ENCODE measurements around the gene TSPAN2. TPM values are rescaled to one million over a fixed set of nuclear protein-coding genes. Genes with fewer than 3 reads are reported as not detected.

Gene TSPAN2
- total and polyA plus RNA-seq, 4 donors: 0.13 to 1.5 (median 0.30) TPM

DNA sequence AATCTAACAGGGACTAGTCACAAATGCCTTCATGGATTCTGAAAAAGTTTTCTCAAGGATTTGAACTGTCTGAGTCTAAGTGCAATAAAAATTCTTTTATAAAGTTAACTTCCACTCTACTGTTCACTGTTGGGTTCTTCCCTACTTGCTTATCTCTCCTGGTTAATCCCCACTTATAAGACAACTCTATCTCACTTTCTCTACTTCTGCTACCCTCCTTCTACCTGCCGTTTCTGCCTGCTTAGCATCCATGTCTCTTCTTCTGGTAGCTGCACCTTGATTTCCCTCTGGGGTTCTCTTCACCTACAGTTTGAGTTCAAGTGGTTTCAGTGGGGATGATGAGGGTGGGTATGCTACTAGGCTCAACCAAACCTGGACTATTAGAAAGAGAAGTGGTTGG is 53.7 kb downstream of the TSPAN2 start:
- no peak overlapping the region for H3K9ac ChIP-seq (ENCODE audit: low read depth in 1 of 2, low read length in 2 of 2)
- no peak for TF ChIP-seq TAF1 (conservative IDR thresholded peaks at IDR 0.05)
- no peak for TF ChIP-seq RXRA (IDR thresholded peaks at IDR 0.05)
- no peak for TF ChIP-seq GABPA (IDR thresholded peaks at IDR 0.05 in 1 of 2, conservative IDR thresholded peaks at IDR 0.05 in 1 of 2)
- no peak for TF ChIP-seq HNF4A (conservative IDR thresholded peaks at IDR 0.05)
- no peaks in the 10 kb centered on the region for H3K9me3 ChIP-seq (ENCODE audit: control insufficient read depth in 4 of 4, low read length in 3 of 4)
- H3K4me1 ChIP-seq (ENCODE audit: control insufficient read depth in 4 of 4, insufficient read depth in 4 of 4, low read length in 3 of 4): no peaks in the 10 kb centered on the region
- peaks cover 0 to 3% (median 0%) of the 10 kb centered on the region in 4 donors for H3K27me3 ChIP-seq (ENCODE audit: control insufficient read depth in 4 of 4, insufficient read depth in 4 of 4, low read length in 3 of 4)
- H3K4me3 ChIP-seq (ENCODE audit: low read depth in 1 of 3, low read length in 3 of 3): no peak overlapping the region
- H3K36me3 ChIP-seq (ENCODE audit: control insufficient read depth in 4 of 4, insufficient read depth in 3 of 4, low read depth in 1 of 4, low read length in 3 of 4): no peaks in the 10 kb centered on the region
- no peak for DNase-seq (ENCODE audit: low spot score)
- WGBS: 75% methylated on average over 1 of the region's 1 CpG
- H3K27ac ChIP-seq (ENCODE audit: low read depth in 1 of 2, low read length in 2 of 2): no peak overlapping the region

DNA sequence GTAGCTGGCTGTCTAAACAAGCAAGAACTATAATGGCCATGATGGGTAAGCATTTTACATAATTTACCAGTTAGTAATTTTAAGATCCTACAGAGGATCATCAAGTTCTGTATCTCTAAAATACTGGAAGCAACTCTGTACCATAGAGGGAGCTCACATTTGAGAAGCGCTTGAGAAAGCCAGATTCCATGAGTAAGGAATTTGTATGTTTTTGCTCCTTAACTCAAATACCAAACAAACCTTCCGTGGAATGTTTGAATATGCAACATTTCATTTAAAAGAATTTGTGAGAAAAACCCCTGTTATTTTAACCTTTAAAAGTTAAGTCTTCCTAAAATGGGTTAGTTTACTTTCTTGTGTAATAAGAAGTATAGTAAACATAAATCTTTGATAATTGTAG is 57.7 kb downstream of the TSPAN2 start:
- H3K4me3 ChIP-seq (ENCODE audit: low read depth in 1 of 3, low read length in 3 of 3): no peak overlapping the region
- H3K9me3 ChIP-seq (ENCODE audit: control insufficient read depth in 4 of 4, low read length in 3 of 4): no peaks in the 10 kb centered on the region
- no peak overlapping the region for H3K9ac ChIP-seq (ENCODE audit: low read depth in 1 of 2, low read length in 2 of 2)
- H3K36me3 ChIP-seq (ENCODE audit: control insufficient read depth in 4 of 4, insufficient read depth in 3 of 4, low read depth in 1 of 4, low read length in 3 of 4): no peaks in the 10 kb centered on the region
- no peak overlapping the region for H3K27ac ChIP-seq (ENCODE audit: low read depth in 1 of 2, low read length in 2 of 2)
- DNase-seq (ENCODE audit: low spot score): no peak
- TF ChIP-seq FOXA2 (IDR thresholded peaks at IDR 0.05) (no peak), RXRA (IDR thresholded peaks at IDR 0.05) (no peak), GABPA (IDR thresholded peaks at IDR 0.05 in 1 of 2, conservative IDR thresholded peaks at IDR 0.05 in 1 of 2) (no peak), HNF4G (IDR thresholded peaks at IDR 0.05) (no peak), TAF1 (conservative IDR thresholded peaks at IDR 0.05) (no peak)
- TF ChIP-seq, protein P1, sequence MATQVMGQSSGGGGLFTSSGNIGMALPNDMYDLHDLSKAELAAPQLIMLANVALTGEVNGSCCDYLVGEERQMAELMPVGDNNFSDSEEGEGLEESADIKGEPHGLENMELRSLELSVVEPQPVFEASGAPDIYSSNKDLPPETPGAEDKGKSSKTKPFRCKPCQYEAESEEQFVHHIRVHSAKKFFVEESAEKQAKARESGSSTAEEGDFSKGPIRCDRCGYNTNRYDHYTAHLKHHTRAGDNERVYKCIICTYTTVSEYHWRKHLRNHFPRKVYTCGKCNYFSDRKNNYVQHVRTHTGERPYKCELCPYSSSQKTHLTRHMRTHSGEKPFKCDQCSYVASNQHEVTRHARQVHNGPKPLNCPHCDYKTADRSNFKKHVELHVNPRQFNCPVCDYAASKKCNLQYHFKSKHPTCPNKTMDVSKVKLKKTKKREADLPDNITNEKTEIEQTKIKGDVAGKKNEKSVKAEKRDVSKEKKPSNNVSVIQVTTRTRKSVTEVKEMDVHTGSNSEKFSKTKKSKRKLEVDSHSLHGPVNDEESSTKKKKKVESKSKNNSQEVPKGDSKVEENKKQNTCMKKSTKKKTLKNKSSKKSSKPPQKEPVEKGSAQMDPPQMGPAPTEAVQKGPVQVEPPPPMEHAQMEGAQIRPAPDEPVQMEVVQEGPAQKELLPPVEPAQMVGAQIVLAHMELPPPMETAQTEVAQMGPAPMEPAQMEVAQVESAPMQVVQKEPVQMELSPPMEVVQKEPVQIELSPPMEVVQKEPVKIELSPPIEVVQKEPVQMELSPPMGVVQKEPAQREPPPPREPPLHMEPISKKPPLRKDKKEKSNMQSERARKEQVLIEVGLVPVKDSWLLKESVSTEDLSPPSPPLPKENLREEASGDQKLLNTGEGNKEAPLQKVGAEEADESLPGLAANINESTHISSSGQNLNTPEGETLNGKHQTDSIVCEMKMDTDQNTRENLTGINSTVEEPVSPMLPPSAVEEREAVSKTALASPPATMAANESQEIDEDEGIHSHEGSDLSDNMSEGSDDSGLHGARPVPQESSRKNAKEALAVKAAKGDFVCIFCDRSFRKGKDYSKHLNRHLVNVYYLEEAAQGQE (IDR thresholded peaks at IDR 0.05): no peak
- TF ChIP-seq, protein P2, sequence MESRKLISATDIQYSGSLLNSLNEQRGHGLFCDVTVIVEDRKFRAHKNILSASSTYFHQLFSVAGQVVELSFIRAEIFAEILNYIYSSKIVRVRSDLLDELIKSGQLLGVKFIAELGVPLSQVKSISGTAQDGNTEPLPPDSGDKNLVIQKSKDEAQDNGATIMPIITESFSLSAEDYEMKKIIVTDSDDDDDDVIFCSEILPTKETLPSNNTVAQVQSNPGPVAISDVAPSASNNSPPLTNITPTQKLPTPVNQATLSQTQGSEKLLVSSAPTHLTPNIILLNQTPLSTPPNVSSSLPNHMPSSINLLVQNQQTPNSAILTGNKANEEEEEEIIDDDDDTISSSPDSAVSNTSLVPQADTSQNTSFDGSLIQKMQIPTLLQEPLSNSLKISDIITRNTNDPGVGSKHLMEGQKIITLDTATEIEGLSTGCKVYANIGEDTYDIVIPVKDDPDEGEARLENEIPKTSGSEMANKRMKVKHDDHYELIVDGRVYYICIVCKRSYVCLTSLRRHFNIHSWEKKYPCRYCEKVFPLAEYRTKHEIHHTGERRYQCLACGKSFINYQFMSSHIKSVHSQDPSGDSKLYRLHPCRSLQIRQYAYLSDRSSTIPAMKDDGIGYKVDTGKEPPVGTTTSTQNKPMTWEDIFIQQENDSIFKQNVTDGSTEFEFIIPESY (IDR thresholded peaks at IDR 0.05): no peak
- no peaks in the 10 kb centered on the region for H3K4me1 ChIP-seq (ENCODE audit: control insufficient read depth in 4 of 4, insufficient read depth in 4 of 4, low read length in 3 of 4)
- 68% methylated on average over 2 of the region's 2 CpGs for WGBS
- H3K27me3 ChIP-seq (ENCODE audit: control insufficient read depth in 4 of 4, insufficient read depth in 4 of 4, low read length in 3 of 4): no peaks in the 10 kb centered on the region

DNA sequence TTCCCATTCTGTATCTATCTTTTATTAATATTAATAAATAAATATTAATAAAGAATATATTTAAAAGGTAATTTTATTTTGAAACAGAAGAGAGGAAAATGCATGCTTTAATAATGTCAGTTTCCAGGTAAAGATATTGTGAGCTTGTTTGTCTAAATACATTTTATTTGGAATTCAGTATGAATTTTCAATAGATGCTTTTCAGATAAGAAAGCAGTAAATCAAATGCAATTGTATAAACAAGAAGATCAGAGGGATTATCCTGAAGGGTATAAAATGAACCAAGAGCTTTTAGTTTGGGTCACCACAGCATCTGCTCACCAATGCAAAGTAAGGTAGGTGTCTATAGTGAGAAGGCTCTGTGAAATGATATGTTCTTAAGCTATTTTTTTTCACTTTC is 59.8 kb downstream of the TSPAN2 start, which contains the start of gene TSHB:
TSHB (plus strand) TSS at position 301 of the 400 bp plus-strand sequence. CDS start 3,537 bp downstream, outside the sequence.
- Histone ChIP-seq H3K36me3 (ENCODE audit: control insufficient read depth in 4 of 4, insufficient read depth in 3 of 4, low read depth in 1 of 4, low read length in 3 of 4) (no peaks in the 10 kb centered on the region), H3K4me1 (ENCODE audit: control insufficient read depth in 4 of 4, insufficient read depth in 4 of 4, low read length in 3 of 4) (no peaks in the 10 kb centered on the region), H3K9me3 (ENCODE audit: control insufficient read depth in 4 of 4, low read length in 3 of 4) (no peaks in the 10 kb centered on the region), H3K27me3 (ENCODE audit: control insufficient read depth in 4 of 4, insufficient read depth in 4 of 4, low read length in 3 of 4) (no peaks in the 10 kb centered on the region), H3K27ac (ENCODE audit: low read depth in 1 of 2, low read length in 2 of 2) (no peak within 1 kb of the TSS), H3K9ac (ENCODE audit: low read depth in 1 of 2, low read length in 2 of 2) (no peak within 1 kb of the TSS), H3K4me3 (ENCODE audit: low read depth in 1 of 3, low read length in 3 of 3) (no peak within 1 kb of the TSS)
- no peak for DNase-seq (ENCODE audit: low spot score)
- no peak for TF ChIP-seq HNF4A (conservative IDR thresholded peaks at IDR 0.05)
- no peak for TF ChIP-seq TAF1 (conservative IDR thresholded peaks at IDR 0.05)
- TF ChIP-seq FOXA2 (IDR thresholded peaks at IDR 0.05): no peak
- TF ChIP-seq, protein P3, sequence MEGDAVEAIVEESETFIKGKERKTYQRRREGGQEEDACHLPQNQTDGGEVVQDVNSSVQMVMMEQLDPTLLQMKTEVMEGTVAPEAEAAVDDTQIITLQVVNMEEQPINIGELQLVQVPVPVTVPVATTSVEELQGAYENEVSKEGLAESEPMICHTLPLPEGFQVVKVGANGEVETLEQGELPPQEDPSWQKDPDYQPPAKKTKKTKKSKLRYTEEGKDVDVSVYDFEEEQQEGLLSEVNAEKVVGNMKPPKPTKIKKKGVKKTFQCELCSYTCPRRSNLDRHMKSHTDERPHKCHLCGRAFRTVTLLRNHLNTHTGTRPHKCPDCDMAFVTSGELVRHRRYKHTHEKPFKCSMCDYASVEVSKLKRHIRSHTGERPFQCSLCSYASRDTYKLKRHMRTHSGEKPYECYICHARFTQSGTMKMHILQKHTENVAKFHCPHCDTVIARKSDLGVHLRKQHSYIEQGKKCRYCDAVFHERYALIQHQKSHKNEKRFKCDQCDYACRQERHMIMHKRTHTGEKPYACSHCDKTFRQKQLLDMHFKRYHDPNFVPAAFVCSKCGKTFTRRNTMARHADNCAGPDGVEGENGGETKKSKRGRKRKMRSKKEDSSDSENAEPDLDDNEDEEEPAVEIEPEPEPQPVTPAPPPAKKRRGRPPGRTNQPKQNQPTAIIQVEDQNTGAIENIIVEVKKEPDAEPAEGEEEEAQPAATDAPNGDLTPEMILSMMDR (IDR thresholded peaks at IDR 0.05; ENCODE audit: low read depth, low read length, missing input control): no peak
- TF ChIP-seq NR2F2 (IDR thresholded peaks at IDR 0.05): no peak
- no peak for TF ChIP-seq SP1 (IDR thresholded peaks at IDR 0.05)
- TF ChIP-seq FOXA1 (IDR thresholded peaks at IDR 0.05): no peak
- TF ChIP-seq HNF4G (IDR thresholded peaks at IDR 0.05): no peak
- no peak for TF ChIP-seq GABPA (IDR thresholded peaks at IDR 0.05 in 1 of 2, conservative IDR thresholded peaks at IDR 0.05 in 1 of 2)
- TF ChIP-seq, protein P4, sequence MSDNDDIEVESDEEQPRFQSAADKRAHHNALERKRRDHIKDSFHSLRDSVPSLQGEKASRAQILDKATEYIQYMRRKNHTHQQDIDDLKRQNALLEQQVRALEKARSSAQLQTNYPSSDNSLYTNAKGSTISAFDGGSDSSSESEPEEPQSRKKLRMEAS (IDR thresholded peaks at IDR 0.05): no peak
- TF ChIP-seq YY1 (IDR thresholded peaks at IDR 0.05): no peak
- TF ChIP-seq RXRA (IDR thresholded peaks at IDR 0.05): no peak
- TF ChIP-seq, protein P2 (IDR thresholded peaks at IDR 0.05): no peak
- TF ChIP-seq JUND (IDR thresholded peaks at IDR 0.05): no peak
- TF ChIP-seq EGR1 (IDR thresholded peaks at IDR 0.05; ENCODE audit: low read depth in 2 of 2): no peak

Data from liver (tissue), 9 donors.